Subcutaneous abdominal adipose tissue (tissue), 5 donors: ENCODE results near the gene KLHL2.

Source experiments
- H3K27ac ChIP-seq: one replicate; pipeline ENCODE4 v1.7.0; 2013; ENCODE audit warnings: low read depth, mild to moderate bottlenecking, inconsistent platforms, low read length, moderate library complexity
- H3K27me3 ChIP-seq, 5 donors: one replicate each; pipeline ENCODE4 v1.7.0; 2013; ENCODE audit warnings: low read length in 5 of 5, inconsistent platforms in 1 of 5; ENCODE audit not compliant: control insufficient read depth in 5 of 5, insufficient read depth in 4 of 5
- H3K36me3 ChIP-seq, 5 donors: one replicate each; pipeline ENCODE4 v1.7.0; 2013; ENCODE audit warnings: low read length in 5 of 5; ENCODE audit not compliant: control insufficient read depth in 5 of 5, insufficient read depth in 5 of 5
- H3K4me1 ChIP-seq, 5 donors: one replicate each; pipeline ENCODE4 v1.7.0; 2013; ENCODE audit warnings: low read length in 5 of 5, mild to moderate bottlenecking in 3 of 5, moderate library complexity in 1 of 5; ENCODE audit not compliant: control insufficient read depth in 5 of 5, insufficient read depth in 5 of 5
- H3K4me3 ChIP-seq, 5 donors: one replicate each; pipeline ENCODE4 v1.7.0; 2013; ENCODE audit warnings: low read length in 5 of 5, low read depth in 1 of 5
- H3K9ac ChIP-seq, 5 donors: one replicate each; pipeline ENCODE4 v1.7.0; 2013; ENCODE audit warnings: low read length in 5 of 5, mild to moderate bottlenecking in 4 of 5, moderate library complexity in 3 of 5
- H3K9me3 ChIP-seq, 5 donors: one replicate each; pipeline ENCODE4 v1.7.0; 2013; ENCODE audit warnings: low read length in 5 of 5; ENCODE audit not compliant: control insufficient read depth in 5 of 5
- donor health status: healthy.
- donor health status: healthy.
- donor health status: healthy.
- donor health status: healthy.
- donor health status: healthy.

The KLHL2 gene

GRCh38 chr4:165359506-165359905, 152.1 kb downstream of the KLHL2 start:
- no peak overlapping the region for H3K4me3 ChIP-seq
- no peak overlapping the region for H3K9ac ChIP-seq
- H3K9me3 ChIP-seq = no peaks in the 10 kb centered on the region
- no peak overlapping the region for H3K27ac ChIP-seq
- H3K4me1 ChIP-seq = peaks cover 0 to 11% (median 3%) of the 10 kb centered on the region in 5 donors
- peaks cover 0 to 5% (median 0%) of the 10 kb centered on the region in 5 donors for H3K27me3 ChIP-seq
- no peaks in the 10 kb centered on the region for H3K36me3 ChIP-seq

- Histone ChIP-seq H3K36me3 (no peaks in the 10 kb centered on the region), H3K27me3 (peaks cover 0 to 5% (median 0%) of the 10 kb centered on the region in 5 donors), H3K27ac (no peak overlapping the region), H3K9me3 (no peaks in the 10 kb centered on the region), H3K9ac (no peak overlapping the region), H3K4me3 (no peak overlapping the region), H3K4me1 (peaks cover 0 to 11% (median 3%) of the 10 kb centered on the region in 5 donors)
Measured at GRCh38 chr4:165360041-165360695, 152.8 kb downstream of the KLHL2 start.

- H3K27me3 ChIP-seq = peaks cover 0 to 5% (median 0%) of the 10 kb centered on the region in 5 donors
- H3K9ac ChIP-seq = no peak overlapping the region
- no peaks in the 10 kb centered on the region for H3K36me3 ChIP-seq
- no peak overlapping the region for H3K27ac ChIP-seq
- H3K4me3 ChIP-seq = no peak overlapping the region
- H3K4me1 ChIP-seq = peaks cover 0 to 11% (median 3%) of the 10 kb centered on the region in 5 donors
- no peaks in the 10 kb centered on the region for H3K9me3 ChIP-seq
Measured at GRCh38 chr4:165360985-165361670, 153.8 kb downstream of the KLHL2 start.

- Histone ChIP-seq H3K27me3 (peaks cover 0 to 5% (median 0%) of the 10 kb centered on the region in 5 donors), H3K4me3 (no peak overlapping the region), H3K4me1 (peaks cover 0 to 11% (median 3%) of the 10 kb centered on the region in 5 donors), H3K36me3 (no peaks in the 10 kb centered on the region), H3K27ac (no peak overlapping the region), H3K9me3 (no peaks in the 10 kb centered on the region), H3K9ac (no peak overlapping the region)
Measured at GRCh38 chr4:165361810-165362209, 154.4 kb downstream of the KLHL2 start.

GRCh38 chr4:165364452-165365080, 157.2 kb downstream of the KLHL2 start:
- Histone ChIP-seq H3K9ac (no peak overlapping the region), H3K4me1 (peaks cover 0 to 8% (median 3%) of the 10 kb centered on the region in 5 donors), H3K9me3 (no peaks in the 10 kb centered on the region), H3K36me3 (no peaks in the 10 kb centered on the region), H3K4me3 (no peak overlapping the region), H3K27ac (no peak overlapping the region), H3K27me3 (peaks cover 0 to 5% (median 0%) of the 10 kb centered on the region in 5 donors)

- H3K36me3 ChIP-seq = no peaks in the 10 kb centered on the region
- H3K4me3 ChIP-seq = no peak overlapping the region
- no peaks in the 10 kb centered on the region for H3K9me3 ChIP-seq
- H3K9ac ChIP-seq = no peak overlapping the region
- peaks cover 0 to 2% (median 0%) of the 10 kb centered on the region in 5 donors for H3K27me3 ChIP-seq
- H3K27ac ChIP-seq = no peak overlapping the region
- H3K4me1 ChIP-seq = no peaks in the 10 kb centered on the region
Measured at GRCh38 chr4:165367040-165367439, 159.7 kb downstream of the KLHL2 start.

- Histone ChIP-seq H3K27me3 (peaks cover 0 to 2% (median 0%) of the 10 kb centered on the region in 5 donors), H3K27ac (no peak overlapping the region), H3K9me3 (no peaks in the 10 kb centered on the region)
Measured at GRCh38 chr4:165368114-165368513, 160.8 kb downstream of the KLHL2 start.

GRCh38 chr4:165368567-165368966, 161.2 kb downstream of the KLHL2 start:
- Histone ChIP-seq H3K27ac (no peak overlapping the region), H3K36me3 (no peaks in the 10 kb centered on the region), H3K4me3 (no peak overlapping the region), H3K4me1 (no peaks in the 10 kb centered on the region), H3K27me3 (no peaks in the 10 kb centered on the region), H3K9ac (no peak overlapping the region), H3K9me3 (no peaks in the 10 kb centered on the region)

More at GRCh38 chr4:165368114-165368513, 160.8 kb downstream of the KLHL2 start:
- H3K36me3 ChIP-seq = no peaks in the 10 kb centered on the region
- H3K9ac ChIP-seq = no peak overlapping the region
- no peaks in the 10 kb centered on the region for H3K4me1 ChIP-seq
- H3K4me3 ChIP-seq = no peak overlapping the region

GRCh38 chr4:165369522-165369921, 162.2 kb downstream of the KLHL2 start:
- no peak overlapping the region for H3K9ac ChIP-seq
- no peaks in the 10 kb centered on the region for H3K36me3 ChIP-seq
- H3K4me3 ChIP-seq = no peak overlapping the region
- H3K27ac ChIP-seq = no peak overlapping the region
- peaks cover 0 to under 1% (median 0%) of the 10 kb centered on the region in 5 donors for H3K9me3 ChIP-seq
- no peaks in the 10 kb centered on the region for H3K27me3 ChIP-seq
- no peaks in the 10 kb centered on the region for H3K4me1 ChIP-seq

- Histone ChIP-seq H3K27ac (no peak overlapping the region), H3K4me3 (no peak overlapping the region), H3K9ac (no peak overlapping the region), H3K4me1 (no peaks in the 10 kb centered on the region), H3K27me3 (no peaks in the 10 kb centered on the region), H3K36me3 (no peaks in the 10 kb centered on the region), H3K9me3 (peaks cover 0 to 5% (median 3%) of the 10 kb centered on the region in 5 donors)
Measured at GRCh38 chr4:165370530-165370929, 163.2 kb downstream of the KLHL2 start.
